HEK293 (cell line): ENCODE measurements around the gene PSRC1.

ENCODE experiments used
- BCL11B ChIP-seq: fragments of 450-650 bp; formaldehyde crosslinking; IDR thresholded peaks from 2 replicates; pipeline ENCODE4 v1.5.1; 2016; ENCODE audit warnings: low read depth, missing biosample characterization, missing genetic modification characterization
- KLF10 ChIP-seq: fragments of 450-650 bp; IDR thresholded peaks from 2 replicates; pipeline ENCODE4 v1.5.1; 2018; ENCODE audit warnings: missing biosample characterization, mild to moderate bottlenecking, missing genetic modification characterization
- KLF16 ChIP-seq: fragments of 450-650 bp; formaldehyde crosslinking; IDR thresholded peaks from 2 replicates; pipeline ENCODE4 v1.5.1; 2017; ENCODE audit warnings: missing biosample characterization, missing genetic modification characterization
- MZF1 ChIP-seq: fragments of 450-650 bp; formaldehyde crosslinking; IDR thresholded peaks from 2 replicates; pipeline ENCODE4 v1.5.1; 2017; ENCODE audit warnings: missing biosample characterization, missing genetic modification characterization, borderline replicate concordance
- PRDM4 ChIP-seq: fragments of 450-650 bp; formaldehyde crosslinking; IDR thresholded peaks from 2 replicates; pipeline ENCODE4 v1.5.1; 2017; ENCODE audit warnings: missing biosample characterization, missing genetic modification characterization
- SP3 ChIP-seq: fragments of 450-650 bp; formaldehyde crosslinking; IDR thresholded peaks from 2 replicates; pipeline ENCODE4 v1.5.1; 2016; ENCODE audit warnings: missing biosample characterization, missing genetic modification characterization
- SP7 ChIP-seq: fragments of 450-650 bp; formaldehyde crosslinking; IDR thresholded peaks from 2 replicates; pipeline ENCODE4 v1.5.1; 2016; ENCODE audit warnings: missing biosample characterization, missing genetic modification characterization
- WT1 ChIP-seq: fragments of 450-650 bp; formaldehyde crosslinking; IDR thresholded peaks from 2 replicates; pipeline ENCODE4 v1.5.1; 2016; ENCODE audit warnings: missing biosample characterization, missing genetic modification characterization
- ZBTB17 ChIP-seq: fragments of 450-650 bp; formaldehyde crosslinking; IDR thresholded peaks from 2 replicates; pipeline ENCODE4 v1.5.1; 2016; ENCODE audit warnings: missing biosample characterization, missing genetic modification characterization
- ZBTB20 ChIP-seq: fragments of 450-650 bp; formaldehyde crosslinking; IDR thresholded peaks from 2 replicates; pipeline ENCODE4 v1.5.1; 2016; ENCODE audit warnings: missing biosample characterization, missing genetic modification characterization
- ZBTB48 ChIP-seq: fragments of 450-650 bp; formaldehyde crosslinking; IDR thresholded peaks from 2 replicates; pipeline ENCODE4 v1.5.1; 2016; ENCODE audit warnings: missing biosample characterization, missing genetic modification characterization
- ZBTB8A ChIP-seq: fragments of 450-650 bp; formaldehyde crosslinking; IDR thresholded peaks from 2 replicates; pipeline ENCODE4 v1.5.1; 2016; ENCODE audit warnings: missing biosample characterization, missing genetic modification characterization
- ZFP69B ChIP-seq: fragments of 450-650 bp; formaldehyde crosslinking; IDR thresholded peaks from 2 replicates; pipeline ENCODE4 v1.5.1; 2016; ENCODE audit warnings: missing biosample characterization, missing genetic modification characterization
- ZNF121 ChIP-seq: fragments of 450-650 bp; formaldehyde crosslinking; IDR thresholded peaks from 2 replicates; pipeline ENCODE4 v1.5.1; 2016; ENCODE audit warnings: missing biosample characterization, missing genetic modification characterization
- ZNF138 ChIP-seq: fragments of 450-650 bp; formaldehyde crosslinking; IDR thresholded peaks from 2 replicates; pipeline ENCODE4 v1.5.1; 2016; ENCODE audit warnings: missing biosample characterization, missing genetic modification characterization, borderline replicate concordance
- ZNF16 ChIP-seq: fragments of 450-650 bp; formaldehyde crosslinking; IDR thresholded peaks from 2 replicates; pipeline ENCODE4 v1.5.1; 2016; ENCODE audit warnings: low read depth, missing biosample characterization, missing genetic modification characterization
- ZNF175 ChIP-seq: fragments of 450-650 bp; formaldehyde crosslinking; IDR thresholded peaks from 2 replicates; pipeline ENCODE4 v1.5.1; 2016; ENCODE audit warnings: missing biosample characterization, missing genetic modification characterization
- ZNF223 ChIP-seq: fragments of 450-650 bp; formaldehyde crosslinking; IDR thresholded peaks from 2 replicates; pipeline ENCODE4 v1.5.1; 2016; ENCODE audit warnings: missing biosample characterization, missing genetic modification characterization
- ZNF26 ChIP-seq: fragments of 450-650 bp; formaldehyde crosslinking; IDR thresholded peaks from 2 replicates; pipeline ENCODE4 v1.5.1; 2016; ENCODE audit warnings: missing biosample characterization, missing genetic modification characterization
- ZNF311 ChIP-seq: fragments of 450-650 bp; formaldehyde crosslinking; IDR thresholded peaks from 2 replicates; pipeline ENCODE4 v1.5.1; 2017; ENCODE audit warnings: missing biosample characterization, missing genetic modification characterization, borderline replicate concordance
- ZNF324 ChIP-seq: fragments of 450-650 bp; formaldehyde crosslinking; IDR thresholded peaks from 2 replicates; pipeline ENCODE4 v1.5.1; 2016; ENCODE audit warnings: missing biosample characterization, missing genetic modification characterization
- ZNF394 ChIP-seq: fragments of 450-650 bp; formaldehyde crosslinking; IDR thresholded peaks from 2 replicates; pipeline ENCODE4 v1.5.1; 2016; ENCODE audit warnings: missing biosample characterization, missing genetic modification characterization, mild to moderate bottlenecking, moderate library complexity, borderline replicate concordance
- ZNF426 ChIP-seq: fragments of 450-650 bp; formaldehyde crosslinking; IDR thresholded peaks from 2 replicates; pipeline ENCODE4 v1.5.1; 2017; ENCODE audit warnings: missing biosample characterization, missing genetic modification characterization, mild to moderate bottlenecking, inconsistent platforms, moderate library complexity
- ZNF488 ChIP-seq: fragments of 450-650 bp; formaldehyde crosslinking; IDR thresholded peaks from 2 replicates; pipeline ENCODE4 v1.5.1; 2016; ENCODE audit warnings: missing biosample characterization, missing genetic modification characterization
- ZNF521 ChIP-seq: fragments of 450-650 bp; formaldehyde crosslinking; IDR thresholded peaks from 2 replicates; pipeline ENCODE4 v1.5.1; 2017; ENCODE audit warnings: missing biosample characterization, mild to moderate bottlenecking, missing genetic modification characterization
- ZNF530 ChIP-seq: fragments of 450-650 bp; formaldehyde crosslinking; IDR thresholded peaks from 2 replicates; pipeline ENCODE4 v1.5.1; 2016; ENCODE audit warnings: low read depth, missing biosample characterization, missing genetic modification characterization
- ZNF549 ChIP-seq: fragments of 450-650 bp; IDR thresholded peaks from 2 replicates; pipeline ENCODE4 v1.5.1; 2018; ENCODE audit warnings: missing biosample characterization, missing genetic modification characterization, mild to moderate bottlenecking, inconsistent platforms, moderate library complexity
- ZNF561 ChIP-seq: fragments of 450-650 bp; IDR thresholded peaks from 2 replicates; pipeline ENCODE4 v1.5.1; 2018; ENCODE audit warnings: missing biosample characterization, missing genetic modification characterization, borderline replicate concordance
- ZNF610 ChIP-seq: fragments of 450-650 bp; formaldehyde crosslinking; IDR thresholded peaks from 2 replicates; pipeline ENCODE4 v1.5.1; 2016; ENCODE audit warnings: missing biosample characterization, missing genetic modification characterization, borderline replicate concordance
- ZNF621 ChIP-seq: fragments of 450-650 bp; formaldehyde crosslinking; IDR thresholded peaks from 2 replicates; pipeline ENCODE4 v1.5.1; 2017; ENCODE audit warnings: missing biosample characterization, missing genetic modification characterization
- ZNF623 ChIP-seq: fragments of 450-650 bp; formaldehyde crosslinking; IDR thresholded peaks from 2 replicates; pipeline ENCODE4 v1.5.1; 2016; ENCODE audit warnings: missing biosample characterization, missing genetic modification characterization
- ZNF658 ChIP-seq: fragments of 450-650 bp; formaldehyde crosslinking; IDR thresholded peaks from 2 replicates; pipeline ENCODE4; 2016; ENCODE audit warnings: missing biosample characterization, missing genetic modification characterization
- ZNF664 ChIP-seq: fragments of 450-650 bp; formaldehyde crosslinking; IDR thresholded peaks from 2 replicates; pipeline ENCODE4 v1.5.1; 2016; ENCODE audit warnings: missing biosample characterization, missing genetic modification characterization
- ZNF670 ChIP-seq: fragments of 450-650 bp; formaldehyde crosslinking; IDR thresholded peaks from 2 replicates; pipeline ENCODE4 v1.5.1; 2016; ENCODE audit warnings: missing biosample characterization, missing genetic modification characterization, low read depth
- ZNF768 ChIP-seq: fragments of 450-650 bp; formaldehyde crosslinking; IDR thresholded peaks from 2 replicates; pipeline ENCODE4 v1.5.1; 2018; ENCODE audit warnings: missing biosample characterization, mild to moderate bottlenecking, missing genetic modification characterization
- ZNF843 ChIP-seq: fragments of 450-650 bp; formaldehyde crosslinking; IDR thresholded peaks from 2 replicates; pipeline ENCODE4 v1.5.1; 2016; ENCODE audit warnings: missing biosample characterization, missing genetic modification characterization
- ZSCAN16 ChIP-seq: fragments of 450-650 bp; formaldehyde crosslinking; IDR thresholded peaks from 2 replicates; pipeline ENCODE4 v1.5.1; 2016; ENCODE audit warnings: missing biosample characterization, missing genetic modification characterization
- ZSCAN23 ChIP-seq: fragments of 450-650 bp; formaldehyde crosslinking; IDR thresholded peaks from 2 replicates; pipeline ENCODE4 v1.5.1; 2016; ENCODE audit warnings: missing biosample characterization, missing genetic modification characterization

The PSRC1 gene

GRCh38 chr1:109282952-109283747 lies at the start of gene PSRC1 (continued):
- TF ChIP-seq ZSCAN16 (tag by site-specific recombination): no peak
- peak; percentile 75 for TF ChIP-seq SP7 (tag by site-specific recombination)
- no peak for TF ChIP-seq ZNF768
- TF ChIP-seq PRDM4 (tag by site-specific recombination): no peak
- TF ChIP-seq ZNF521 (tag by site-specific recombination): no peak
- no peak for TF ChIP-seq ZNF16 (tag by site-specific recombination)
- TF ChIP-seq MZF1 (tag by site-specific recombination): no peak
- TF ChIP-seq ZNF175 (tag by site-specific recombination): no peak
- peak; percentile 40 for TF ChIP-seq ZFP69B (tag by site-specific recombination)
- no peak for TF ChIP-seq ZNF670 (tag by site-specific recombination)
- no peak for TF ChIP-seq ZNF530 (tag by site-specific recombination)
- TF ChIP-seq ZNF311 (tag by site-specific recombination): no peak
- TF ChIP-seq WT1 (tag by site-specific recombination): no peak
- TF ChIP-seq ZNF138 (tag by site-specific recombination): no peak
- TF ChIP-seq KLF16 (tag by site-specific recombination): peak; percentile 84
- peak; percentile 49; the same call in 1 of the 2 replicates for TF ChIP-seq ZNF561 (tag by site-specific recombination)
- TF ChIP-seq ZSCAN23 (tag by site-specific recombination): no peak
- no peak for TF ChIP-seq ZNF324 (tag by site-specific recombination)
- TF ChIP-seq ZBTB8A (tag by site-specific recombination): peak; percentile 33; the same call in 1 of the 2 replicates
- TF ChIP-seq ZNF26: no peak
- no peak for TF ChIP-seq ZNF664 (tag by site-specific recombination)
- TF ChIP-seq ZNF121 (tag by site-specific recombination): no peak
- TF ChIP-seq ZNF610 (tag by site-specific recombination): 0 out of 2 replicates have a peak, but pooled peaks have one; percentile 24
- no peak for TF ChIP-seq ZBTB48 (tag by site-specific recombination)
- TF ChIP-seq BCL11B (tag by site-specific recombination): no peak
- TF ChIP-seq ZNF488 (tag by site-specific recombination): no peak
- TF ChIP-seq ZNF223 (tag by site-specific recombination): no peak
- peak; percentile 89 for TF ChIP-seq ZBTB17 (tag by site-specific recombination)
- no peak; the same call in 1 of the 2 replicates for TF ChIP-seq ZNF623 (tag by site-specific recombination)
- 0 out of 2 replicates have a peak, but pooled peaks have one; percentile 52 for TF ChIP-seq KLF10 (tag by site-specific recombination)
- TF ChIP-seq ZNF843 (tag by site-specific recombination): peak; percentile 55; the same call in 1 of the 2 replicates
- peak; percentile 100 for TF ChIP-seq ZBTB20 (tag by site-specific recombination)
- TF ChIP-seq ZNF549: no peak
- TF ChIP-seq ZNF426: no peak
- no peak for TF ChIP-seq ZNF621
- peak; percentile 95 for TF ChIP-seq SP3 (tag by site-specific recombination)
- TF ChIP-seq ZNF658 (tag by site-specific recombination): no peak
- peak; percentile 28; the same call in 1 of the 2 replicates for TF ChIP-seq ZNF394
